Endothelial cell (in vitro differentiated cells): ENCODE data around the gene AADACL4. TPM values are rescaled to one million over a fixed set of nuclear protein-coding genes. Genes with fewer than 3 reads are reported as not detected.
"Not testable (repeated sequence)": the region's sequence is repeated elsewhere in the genome, so short reads cannot be mapped to it uniquely, and the experiment has no call there.

Source experiments
- DNase-seq: peaks from one replicate; pipeline ENCODE4 v3.0.0; 2021; ENCODE audit warnings: low spot score
- H3K27ac Mint-ChIP-seq: one replicate; pipeline ENCODE4 v1.8.0; 2021; ENCODE audit warnings: mixed read lengths, inconsistent platforms; ENCODE audit not compliant: unreplicated experiment
- H3K27me3 Mint-ChIP-seq: one replicate; pipeline ENCODE4 v1.8.0; 2021; ENCODE audit warnings: mild to moderate bottlenecking, moderate library complexity, mixed read lengths, inconsistent platforms; ENCODE audit not compliant: unreplicated experiment
- H3K36me3 Mint-ChIP-seq: one replicate; pipeline ENCODE4 v1.8.0; 2021; ENCODE audit warnings: mild to moderate bottlenecking, low read depth, mixed read lengths, inconsistent platforms; ENCODE audit not compliant: unreplicated experiment
- H3K4me1 Mint-ChIP-seq: one replicate; pipeline ENCODE4 v1.8.0; 2021; ENCODE audit warnings: mild to moderate bottlenecking, mixed read lengths, inconsistent platforms; ENCODE audit not compliant: unreplicated experiment
- H3K4me3 Mint-ChIP-seq: one replicate; pipeline ENCODE4 v1.8.0; 2021; ENCODE audit warnings: mild to moderate bottlenecking, mixed read lengths, inconsistent platforms; ENCODE audit not compliant: unreplicated experiment
- H3K9me3 Mint-ChIP-seq: one replicate; pipeline ENCODE4 v1.8.0; 2021; ENCODE audit warnings: mixed read lengths, inconsistent platforms; ENCODE audit not compliant: unreplicated experiment
- total RNA-seq: library from RNA; stranded (reverse); fragmentation: NEBNext Ultra II Directional; extraction: Animal tissue kit (Norgen Biotek cat#: 25700); gene quantifications from one replicate; pipeline ENCODE4 v1.2.1, GENCODE V29; 2021; ENCODE audit not compliant: unreplicated experiment
- TF ChIP-seq, protein P1 (sequence below): fragments of 200-600 bp; sonication (generic); IDR thresholded peaks from one replicate; pipeline ENCODE4 v1.5.0; 2021; ENCODE audit warnings: antibody characterized with exemption; ENCODE audit not compliant: unreplicated experiment

Gene AADACL4
- total RNA-seq, 1 donor from 2014 or later = not detected

DNA sequence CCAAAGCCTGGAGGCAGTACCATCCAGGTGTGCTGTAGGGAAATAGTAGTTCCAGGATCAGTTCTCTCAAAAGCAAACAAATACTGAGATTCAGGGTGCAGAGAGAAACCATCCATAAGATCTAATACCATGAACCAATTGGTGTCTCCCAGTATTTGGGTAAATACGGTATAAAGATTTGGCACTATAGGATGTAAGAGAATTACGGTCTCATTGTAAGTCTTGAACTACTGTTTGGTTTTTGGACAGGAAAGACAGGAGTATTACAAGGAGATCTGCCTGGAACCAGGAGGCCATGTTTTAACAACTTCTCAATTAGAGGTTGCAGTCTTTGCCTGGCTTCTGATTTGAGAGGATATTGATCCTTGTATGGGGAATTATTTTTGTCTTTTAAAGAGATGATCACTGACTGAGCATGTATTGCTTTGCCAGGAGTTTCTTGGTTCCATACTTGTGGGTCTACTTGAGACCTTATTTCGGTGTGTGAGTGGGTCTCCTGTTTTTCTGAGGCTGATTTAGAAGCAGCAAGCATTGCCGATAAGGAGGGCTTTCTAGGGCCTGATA is 10.2 kb downstream of the AADACL4 start:
- Mint-ChIP-seq H3K4me1 (no peaks in the 10 kb centered on the region), H3K36me3 (peaks cover 7% of the 10 kb centered on the region), H3K4me3 (no peak overlapping the region), H3K27ac (no peak overlapping the region), H3K9me3 (no peaks in the 10 kb centered on the region), H3K27me3 (peaks cover 8% of the 10 kb centered on the region)
- TF ChIP-seq, protein P1, sequence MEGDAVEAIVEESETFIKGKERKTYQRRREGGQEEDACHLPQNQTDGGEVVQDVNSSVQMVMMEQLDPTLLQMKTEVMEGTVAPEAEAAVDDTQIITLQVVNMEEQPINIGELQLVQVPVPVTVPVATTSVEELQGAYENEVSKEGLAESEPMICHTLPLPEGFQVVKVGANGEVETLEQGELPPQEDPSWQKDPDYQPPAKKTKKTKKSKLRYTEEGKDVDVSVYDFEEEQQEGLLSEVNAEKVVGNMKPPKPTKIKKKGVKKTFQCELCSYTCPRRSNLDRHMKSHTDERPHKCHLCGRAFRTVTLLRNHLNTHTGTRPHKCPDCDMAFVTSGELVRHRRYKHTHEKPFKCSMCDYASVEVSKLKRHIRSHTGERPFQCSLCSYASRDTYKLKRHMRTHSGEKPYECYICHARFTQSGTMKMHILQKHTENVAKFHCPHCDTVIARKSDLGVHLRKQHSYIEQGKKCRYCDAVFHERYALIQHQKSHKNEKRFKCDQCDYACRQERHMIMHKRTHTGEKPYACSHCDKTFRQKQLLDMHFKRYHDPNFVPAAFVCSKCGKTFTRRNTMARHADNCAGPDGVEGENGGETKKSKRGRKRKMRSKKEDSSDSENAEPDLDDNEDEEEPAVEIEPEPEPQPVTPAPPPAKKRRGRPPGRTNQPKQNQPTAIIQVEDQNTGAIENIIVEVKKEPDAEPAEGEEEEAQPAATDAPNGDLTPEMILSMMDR = no peak
- no peak for DNase-seq

DNA sequence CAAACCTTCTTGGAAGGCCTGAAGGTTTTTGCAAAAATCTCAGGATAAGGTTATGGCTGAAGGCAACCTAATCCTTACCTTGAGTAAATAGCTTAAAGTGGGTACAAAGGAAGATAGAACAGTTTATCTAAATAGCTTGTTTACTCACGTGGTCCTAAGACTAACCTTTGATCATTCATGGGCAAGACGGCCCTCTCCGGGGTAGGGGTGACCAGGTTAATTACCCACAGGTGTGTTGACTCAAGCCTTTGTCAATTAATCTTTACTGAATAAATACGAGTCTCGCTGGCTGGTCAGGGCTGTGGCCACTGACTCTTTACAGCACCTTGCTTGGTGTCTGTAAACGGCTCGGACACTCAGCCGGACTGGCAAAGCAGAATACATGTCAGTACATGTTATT is 10.8 kb downstream of the AADACL4 start:
- H3K27me3 Mint-ChIP-seq = peaks cover 4% of the 10 kb centered on the region
- H3K27ac Mint-ChIP-seq = no peak overlapping the region
- no peak overlapping the region for H3K4me3 Mint-ChIP-seq
- TF ChIP-seq, protein P1 = no peak
- no peaks in the 10 kb centered on the region for H3K9me3 Mint-ChIP-seq
- no peaks in the 10 kb centered on the region for H3K4me1 Mint-ChIP-seq
- H3K36me3 Mint-ChIP-seq = peaks cover 6% of the 10 kb centered on the region
- no peak for DNase-seq

DNA sequence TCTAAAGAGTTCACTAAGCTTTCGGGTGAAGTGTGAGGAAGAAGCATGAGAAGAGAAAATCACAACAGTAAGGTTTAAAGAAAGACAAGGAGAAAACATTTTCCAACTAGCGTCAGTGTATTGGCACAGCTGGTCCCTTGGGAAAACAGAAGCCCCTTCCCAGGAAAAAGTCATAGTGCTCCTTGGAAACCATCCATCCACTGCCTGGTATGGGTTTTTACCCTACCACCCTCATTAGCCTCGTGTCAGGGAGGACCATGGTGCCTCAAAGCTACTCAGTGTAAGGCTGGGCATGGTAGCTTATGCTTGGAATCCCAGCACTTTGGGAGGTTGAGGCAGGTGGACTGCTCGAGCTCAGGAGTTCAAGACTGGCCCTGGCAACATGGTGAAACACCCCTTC is 12.7 kb downstream of the AADACL4 start:
- TF ChIP-seq, protein P1 = no peak
- no peak overlapping the region for H3K4me3 Mint-ChIP-seq
- H3K27ac Mint-ChIP-seq = no peak overlapping the region
- H3K4me1 Mint-ChIP-seq = no peaks in the 10 kb centered on the region
- H3K27me3 Mint-ChIP-seq = peaks cover 4% of the 10 kb centered on the region
- H3K9me3 Mint-ChIP-seq = no peaks in the 10 kb centered on the region
- DNase-seq = no peak
- no peaks in the 10 kb centered on the region for H3K36me3 Mint-ChIP-seq

DNA sequence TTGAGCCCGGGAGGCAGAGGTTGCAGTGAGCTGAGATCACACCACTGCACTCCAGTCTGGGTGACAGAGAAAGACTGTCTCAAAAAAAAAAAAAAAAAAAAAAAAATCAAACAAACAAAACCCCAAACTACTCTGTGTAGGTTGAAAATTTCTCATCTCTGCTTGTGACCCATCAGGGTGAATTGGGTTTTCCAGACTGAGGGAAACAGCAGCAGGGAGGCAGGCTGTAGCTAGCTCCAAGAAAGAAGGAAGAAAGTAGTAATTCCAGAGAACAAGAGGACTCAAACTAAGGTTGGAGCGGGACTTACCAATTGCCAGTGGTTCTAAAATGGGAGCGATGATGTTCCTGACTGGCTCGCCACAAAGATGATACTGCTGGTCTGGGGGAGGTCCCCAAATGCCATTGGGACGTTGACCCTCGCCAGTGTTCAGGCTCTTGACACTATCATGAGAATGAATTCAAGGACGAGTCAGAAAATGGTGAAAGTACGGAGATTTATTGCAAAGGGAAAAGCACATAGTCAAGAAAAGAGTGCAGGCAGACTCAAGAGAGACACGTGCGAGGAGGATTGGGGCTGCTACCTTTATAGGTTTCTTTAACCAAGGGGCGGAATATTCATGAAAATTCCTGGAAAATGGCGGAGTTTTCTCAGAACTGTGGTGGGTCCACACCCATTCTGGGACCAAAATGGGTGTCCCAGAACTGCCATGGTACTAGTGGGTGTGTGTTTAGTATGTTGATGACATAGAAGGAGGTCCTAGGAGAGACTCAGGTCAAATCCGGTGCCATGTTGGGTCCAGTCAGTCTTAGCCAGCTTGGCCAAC is 13.4 kb downstream of the AADACL4 start:
- H3K4me1 Mint-ChIP-seq = no peaks in the 10 kb centered on the region
- peaks cover 4% of the 10 kb centered on the region for H3K27me3 Mint-ChIP-seq
- TF ChIP-seq, protein P1 = no peak
- H3K36me3 Mint-ChIP-seq = peaks cover 2% of the 10 kb centered on the region
- H3K4me3 Mint-ChIP-seq = no peak overlapping the region
- DNase-seq = no peak
- H3K27ac Mint-ChIP-seq = no peak overlapping the region
- H3K9me3 Mint-ChIP-seq = no peaks in the 10 kb centered on the region

DNA sequence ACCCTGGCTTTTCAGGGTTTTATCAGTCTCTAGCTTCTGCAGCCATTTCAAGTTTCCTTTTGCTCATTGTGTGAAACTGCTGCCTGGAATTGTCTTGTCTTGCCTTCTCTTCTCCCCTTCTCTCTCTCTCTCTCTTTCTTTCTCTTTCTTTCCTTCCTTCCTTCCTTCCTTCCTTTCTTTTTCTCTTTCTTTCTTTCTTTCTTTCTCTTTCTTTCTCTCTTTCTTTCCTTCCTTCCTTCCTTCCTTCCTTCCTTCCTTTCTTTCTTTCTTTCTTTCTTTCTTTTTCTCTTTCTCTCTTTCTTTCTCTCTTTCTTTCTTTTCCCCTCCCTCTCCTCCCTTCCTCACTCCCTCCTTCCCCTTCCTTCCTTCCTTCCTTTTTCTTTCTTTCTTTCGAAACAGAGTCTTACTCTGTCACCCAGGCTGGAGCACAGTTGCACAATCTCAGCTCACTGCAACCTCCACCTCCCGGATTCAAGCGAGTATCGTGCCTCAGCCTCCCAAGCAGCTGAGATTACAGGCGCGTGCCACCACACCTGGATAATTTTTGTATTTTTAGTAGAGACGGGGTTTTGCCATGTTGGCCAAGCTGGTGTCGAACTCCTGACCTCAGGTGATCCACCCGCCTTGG is 14.1 kb downstream of the AADACL4 start:
- H3K36me3 Mint-ChIP-seq, H3K9me3 Mint-ChIP-seq, H3K27ac Mint-ChIP-seq, H3K4me1 Mint-ChIP-seq, H3K4me3 Mint-ChIP-seq, H3K27me3 Mint-ChIP-seq, DNase-seq: not testable (repeated sequence)
